ENCODE data around the gene PLSCR2. TPM values are rescaled to one million over a fixed set of nuclear protein-coding genes. Genes with fewer than 3 reads are reported as not detected.
"Not testable (repeated sequence)": the region's sequence is repeated elsewhere in the genome, so short reads cannot be mapped to it uniquely, and the experiment has no call there.

The PLSCR2 gene
- total and polyA plus RNA-seq, 9 donors, result 0.28 to 0.39 (median 0.29) TPM; not detected in 6

- Histone ChIP-seq H3K4me1 (ENCODE audit: control insufficient read depth, insufficient read depth, low read length) (peaks cover 10% of the 10 kb centered on the region), H3K9me3 (replicated peaks; ENCODE audit: control insufficient read depth, low read depth, low read length) (no peaks in the 10 kb centered on the region), H3K36me3 (ENCODE audit: control insufficient read depth, insufficient read depth, low read length) (no peaks in the 10 kb centered on the region), H3K27ac (ENCODE audit: low read length) (no peak overlapping the region), H3K4me3 (ENCODE audit: low read length) (no peak overlapping the region), H3K27me3 (ENCODE audit: control insufficient read depth, insufficient read depth, low read length) (no peaks in the 10 kb centered on the region)
- DNase-seq, result no peak
- no CpG with 5 or more reads among the region's 6 CpGs for WGBS (ENCODE audit: insufficient coverage)
Measured at GRCh38 chr3:146465693-146466465, 3.5 kb downstream of the PLSCR2 start.

GRCh38 chr3:146464783-146465182 is 4.6 kb downstream of the PLSCR2 start:
- no CpG with 5 or more reads among the region's 1 CpG for WGBS (ENCODE audit: insufficient coverage)

GRCh38 chr3:146464005-146464595 is 5.3 kb downstream of the PLSCR2 start:
- H3K36me3 ChIP-seq (ENCODE audit: control insufficient read depth, insufficient read depth, low read length), result no peaks in the 10 kb centered on the region
- H3K4me3 ChIP-seq (ENCODE audit: low read length), result no peak overlapping the region
- H3K9me3 ChIP-seq (replicated peaks; ENCODE audit: control insufficient read depth, low read depth, low read length), result no peaks in the 10 kb centered on the region
- no peak for DNase-seq
- WGBS (ENCODE audit: insufficient coverage), result no CpG with 5 or more reads among the region's 2 CpGs
- H3K27ac ChIP-seq (ENCODE audit: low read length), result no peak overlapping the region
- no peaks in the 10 kb centered on the region for H3K27me3 ChIP-seq (ENCODE audit: control insufficient read depth, insufficient read depth, low read length)
- peaks cover 2% of the 10 kb centered on the region for H3K4me1 ChIP-seq (ENCODE audit: control insufficient read depth, insufficient read depth, low read length)

More at GRCh38 chr3:146464783-146465182, 4.6 kb downstream of the PLSCR2 start:
- no peaks in the 10 kb centered on the region for H3K9me3 ChIP-seq (replicated peaks; ENCODE audit: control insufficient read depth, low read depth, low read length)
- H3K4me3 ChIP-seq (ENCODE audit: low read length), result no peak overlapping the region
- no peaks in the 10 kb centered on the region for H3K27me3 ChIP-seq (ENCODE audit: control insufficient read depth, insufficient read depth, low read length)
- H3K27ac ChIP-seq (ENCODE audit: low read length), result no peak overlapping the region
- DNase-seq, result no peak
- H3K36me3 ChIP-seq (ENCODE audit: control insufficient read depth, insufficient read depth, low read length), result no peaks in the 10 kb centered on the region
- peaks cover 7% of the 10 kb centered on the region for H3K4me1 ChIP-seq (ENCODE audit: control insufficient read depth, insufficient read depth, low read length)

GRCh38 chr3:146454796-146455195 is 14.6 kb downstream of the PLSCR2 start:
- no peaks in the 10 kb centered on the region for H3K36me3 ChIP-seq (ENCODE audit: control insufficient read depth, insufficient read depth, low read length)
- no peak overlapping the region for H3K4me3 ChIP-seq (ENCODE audit: low read length)
- H3K27ac ChIP-seq (ENCODE audit: low read length), result no peak overlapping the region
- no peaks in the 10 kb centered on the region for H3K27me3 ChIP-seq (ENCODE audit: control insufficient read depth, insufficient read depth, low read length)
- 80% methylated on average over 1 of the region's 3 CpGs for WGBS (ENCODE audit: insufficient coverage)
- DNase-seq, result no peak
- H3K9me3 ChIP-seq (replicated peaks; ENCODE audit: control insufficient read depth, low read depth, low read length), result no peaks in the 10 kb centered on the region
- no peaks in the 10 kb centered on the region for H3K4me1 ChIP-seq (ENCODE audit: control insufficient read depth, insufficient read depth, low read length)

- H3K36me3 ChIP-seq (ENCODE audit: control insufficient read depth, insufficient read depth, low read length), result no peaks in the 10 kb centered on the region
- H3K9me3 ChIP-seq (replicated peaks; ENCODE audit: control insufficient read depth, low read depth, low read length), result no peaks in the 10 kb centered on the region
- no peaks in the 10 kb centered on the region for H3K27me3 ChIP-seq (ENCODE audit: control insufficient read depth, insufficient read depth, low read length)
- H3K4me3 ChIP-seq (ENCODE audit: low read length), result no peak overlapping the region
- no peaks in the 10 kb centered on the region for H3K4me1 ChIP-seq (ENCODE audit: control insufficient read depth, insufficient read depth, low read length)
- DNase-seq, result no peak
- H3K27ac ChIP-seq (ENCODE audit: low read length), result no peak overlapping the region
Measured at GRCh38 chr3:146449613-146450012, 19.7 kb downstream of the PLSCR2 start.

- no peak overlapping the region for H3K27ac ChIP-seq (ENCODE audit: low read length)
- no peaks in the 10 kb centered on the region for H3K9me3 ChIP-seq (replicated peaks; ENCODE audit: control insufficient read depth, low read depth, low read length)
- WGBS (ENCODE audit: insufficient coverage), result no CpG with 5 or more reads among the region's 1 CpG
- H3K4me3 ChIP-seq (ENCODE audit: low read length), result no peak overlapping the region
- no peak for DNase-seq
- H3K36me3 ChIP-seq (ENCODE audit: control insufficient read depth, insufficient read depth, low read length), result no peaks in the 10 kb centered on the region
- no peaks in the 10 kb centered on the region for H3K27me3 ChIP-seq (ENCODE audit: control insufficient read depth, insufficient read depth, low read length)
- H3K4me1 ChIP-seq (ENCODE audit: control insufficient read depth, insufficient read depth, low read length), result no peaks in the 10 kb centered on the region
Measured at GRCh38 chr3:146449076-146449475, 20.3 kb downstream of the PLSCR2 start.

GRCh38 chr3:146446026-146446425 is 23.3 kb downstream of the PLSCR2 start:
- Histone ChIP-seq H3K27me3 (ENCODE audit: control insufficient read depth, insufficient read depth, low read length) (no peaks in the 10 kb centered on the region), H3K4me3 (ENCODE audit: low read length) (no peak overlapping the region), H3K27ac (ENCODE audit: low read length) (no peak overlapping the region), H3K36me3 (ENCODE audit: control insufficient read depth, insufficient read depth, low read length) (no peaks in the 10 kb centered on the region), H3K9me3 (replicated peaks; ENCODE audit: control insufficient read depth, low read depth, low read length) (no peaks in the 10 kb centered on the region), H3K4me1 (ENCODE audit: control insufficient read depth, insufficient read depth, low read length) (no peaks in the 10 kb centered on the region)
- WGBS (ENCODE audit: insufficient coverage), result no CpG with 5 or more reads among the region's 1 CpG
- no peak for DNase-seq

GRCh38 chr3:146440310-146440709 is 29.1 kb downstream of the PLSCR2 start:
- WGBS (ENCODE audit: insufficient coverage), result 67% methylated on average over 2 of the region's 5 CpGs
- H3K4me1 ChIP-seq (ENCODE audit: control insufficient read depth, insufficient read depth, low read length); DNase-seq; H3K4me3 ChIP-seq (ENCODE audit: low read length); H3K36me3 ChIP-seq (ENCODE audit: control insufficient read depth, insufficient read depth, low read length); H3K9me3 ChIP-seq (replicated peaks; ENCODE audit: control insufficient read depth, low read depth, low read length); H3K27me3 ChIP-seq (ENCODE audit: control insufficient read depth, insufficient read depth, low read length); H3K27ac ChIP-seq (ENCODE audit: low read length): not testable (repeated sequence)

- Histone ChIP-seq H3K9me3 (replicated peaks; ENCODE audit: control insufficient read depth, low read depth, low read length) (no peaks in the 10 kb centered on the region), H3K4me3 (ENCODE audit: low read length) (no peak overlapping the region), H3K27me3 (ENCODE audit: control insufficient read depth, insufficient read depth, low read length) (no peaks in the 10 kb centered on the region), H3K27ac (ENCODE audit: low read length) (no peak overlapping the region), H3K36me3 (ENCODE audit: control insufficient read depth, insufficient read depth, low read length) (no peaks in the 10 kb centered on the region), H3K4me1 (ENCODE audit: control insufficient read depth, insufficient read depth, low read length) (no peaks in the 10 kb centered on the region)
- no CpG with 5 or more reads among the region's 1 CpG for WGBS (ENCODE audit: insufficient coverage)
- DNase-seq, result no peak
Measured at GRCh38 chr3:146432066-146432465, 37.3 kb downstream of the PLSCR2 start.

- no peak overlapping the region for H3K4me3 ChIP-seq (ENCODE audit: low read length)
- H3K36me3 ChIP-seq (ENCODE audit: control insufficient read depth, insufficient read depth, low read length), result no peaks in the 10 kb centered on the region
- no peak overlapping the region for H3K27ac ChIP-seq (ENCODE audit: low read length)
- no peaks in the 10 kb centered on the region for H3K9me3 ChIP-seq (replicated peaks; ENCODE audit: control insufficient read depth, low read depth, low read length)
- no peaks in the 10 kb centered on the region for H3K4me1 ChIP-seq (ENCODE audit: control insufficient read depth, insufficient read depth, low read length)
- peak; percentile 28 for DNase-seq
- no peaks in the 10 kb centered on the region for H3K27me3 ChIP-seq (ENCODE audit: control insufficient read depth, insufficient read depth, low read length)
Measured at GRCh38 chr3:146431240-146431639, 38.1 kb downstream of the PLSCR2 start.

Measured in muscle of leg (tissue), 11 donors.